SJCRH30 (cell line): ENCODE results near the gene NOL9. TPM values are rescaled to one million over a fixed set of nuclear protein-coding genes. Genes with fewer than 3 reads are reported as not detected.
A peak's percentile ranks its signal among the peaks of the same experiment; 100 is the strongest.
"Not testable (repeated sequence)": the region's sequence is repeated elsewhere in the genome, so short reads cannot be mapped to it uniquely, and the experiment has no call there.

Experiments used
- DNase-seq, 2 experiments: peaks; one replicate each; pipeline ENCODE4 v3.0.0-alpha.2; 2015 to 2020
- H3K27ac ChIP-seq: fragments of 250-450 bp; sonication (Bioruptor Pico); 2 replicates; pipeline ENCODE4 v1.5.1; 2020; ENCODE audit warnings: mild to moderate bottlenecking, moderate library complexity
- H3K27me3 ChIP-seq: fragments of 250-450 bp; sonication (Bioruptor Pico); 2 replicates; pipeline ENCODE4 v1.5.1; 2020; ENCODE audit warnings: mild to moderate bottlenecking, moderate library complexity
- H3K36me3 ChIP-seq: fragments of 250-450 bp; sonication (Bioruptor Pico); 2 replicates; pipeline ENCODE4 v1.5.1; 2020; ENCODE audit warnings: mild to moderate bottlenecking, moderate library complexity
- H3K4me1 ChIP-seq: fragments of 250-450 bp; sonication (Bioruptor Pico); 2 replicates; pipeline ENCODE4 v1.5.1; 2020; ENCODE audit warnings: mild to moderate bottlenecking, moderate library complexity
- H3K4me3 ChIP-seq: fragments of 250-450 bp; sonication (Bioruptor Pico); 2 replicates; pipeline ENCODE4 v1.5.1; 2020; ENCODE audit warnings: mild to moderate bottlenecking, moderate library complexity
- H3K9me3 ChIP-seq: fragments of 250-450 bp; sonication (Bioruptor Pico); replicated peaks from 2 replicates; pipeline ENCODE4 v1.5.1; 2020; ENCODE audit warnings: mild to moderate bottlenecking, moderate library complexity
- total RNA-seq: library from RNA; depleted of rRNA; stranded (reverse); fragments of >200 nt; shearing (Covaris generic); gene quantifications from 2 replicates; pipeline ENCODE4 v1.2.3, GENCODE V29; 2014

Gene NOL9
- total RNA-seq, 1 experiment from 2014 or later, result 63.5 TPM

- H3K27me3 ChIP-seq, result no peaks in the 10 kb centered on the region
- DNase-seq, result no peak
- H3K4me3 ChIP-seq, result no peak overlapping the region
- H3K9me3 ChIP-seq, result no peaks in the 10 kb centered on the region
- peaks cover 9% of the 10 kb centered on the region for H3K4me1 ChIP-seq
- no peak overlapping the region for H3K27ac ChIP-seq
- H3K36me3 ChIP-seq, result no peaks in the 10 kb centered on the region
These were observed 15.8 kb upstream of the NOL9 start for GRCh38 chr1:6570100-6570499.

DNA sequence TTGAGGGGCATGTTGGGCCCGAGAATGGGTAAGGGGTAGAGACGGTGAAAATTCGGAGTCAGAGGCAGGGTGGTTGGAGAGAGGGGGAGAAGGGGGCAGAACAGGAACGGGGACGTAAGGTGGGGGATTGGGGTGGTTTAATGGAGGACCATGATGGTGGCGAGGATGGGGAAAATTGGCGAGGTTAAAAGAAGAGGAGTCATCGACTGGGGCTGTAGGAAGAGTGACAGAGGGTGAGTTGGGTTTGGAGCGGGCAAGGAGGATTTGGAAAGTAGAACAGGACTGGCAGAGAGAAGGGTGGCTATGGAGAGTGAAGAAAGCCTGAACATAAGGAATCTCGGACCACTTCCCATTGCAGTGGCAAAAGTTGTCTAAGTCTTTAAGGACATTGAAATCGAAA lies 14.7 kb upstream of the NOL9 start:
- Histone ChIP-seq H3K27me3 (no peaks in the 10 kb centered on the region), H3K36me3 (no peaks in the 10 kb centered on the region), H3K4me1 (peaks cover 3% of the 10 kb centered on the region), H3K4me3 (no peak overlapping the region), H3K27ac (no peak overlapping the region), H3K9me3 (no peaks in the 10 kb centered on the region)
- no peak for DNase-seq

DNA sequence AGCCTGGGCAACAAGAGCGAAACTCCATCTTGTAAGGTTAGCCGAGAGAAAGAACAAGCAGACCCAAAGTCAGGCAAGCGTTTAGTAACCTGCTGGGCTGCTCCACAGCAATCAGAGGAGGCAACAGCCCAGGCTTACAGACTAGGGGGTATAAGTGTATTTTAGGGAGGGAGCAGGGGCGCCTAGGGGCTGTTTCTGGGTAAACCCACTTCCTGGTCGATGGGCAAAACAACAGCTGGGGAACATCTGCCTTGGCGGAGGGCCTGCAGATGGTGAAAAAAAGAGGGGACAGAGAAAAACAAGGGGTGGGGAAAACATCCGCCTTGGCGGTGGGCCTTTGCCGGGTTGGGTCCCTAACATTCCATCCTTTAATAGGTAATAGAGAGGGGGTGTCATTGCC lies 6.0 kb upstream of the NOL9 start:
- H3K27ac ChIP-seq, result no peak overlapping the region
- no peaks in the 10 kb centered on the region for H3K36me3 ChIP-seq
- peaks cover 8% of the 10 kb centered on the region for H3K4me1 ChIP-seq
- no peaks in the 10 kb centered on the region for H3K27me3 ChIP-seq
- H3K4me3 ChIP-seq, result no peak overlapping the region
- no peak for DNase-seq
- peaks cover 22% of the 10 kb centered on the region for H3K9me3 ChIP-seq

DNA sequence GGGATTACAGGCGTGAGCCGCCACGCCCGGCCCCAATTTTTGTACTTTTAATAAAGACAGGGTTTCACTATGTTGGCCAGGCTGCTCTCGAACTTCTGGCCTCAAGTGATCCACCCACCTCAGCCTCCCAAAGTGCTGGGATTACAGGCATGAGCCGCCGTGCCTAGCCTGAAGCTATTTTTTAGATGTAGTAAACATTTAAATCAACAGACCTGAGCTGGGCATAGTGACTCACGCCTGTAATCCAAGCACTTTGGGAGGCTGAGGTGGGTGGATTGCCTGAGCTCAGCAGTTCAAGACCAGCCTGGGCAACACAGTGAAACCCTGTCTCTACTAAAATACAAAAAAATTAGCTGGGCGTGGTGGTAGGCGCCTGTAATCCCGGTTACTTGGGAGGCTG lies 4.8 kb upstream of the NOL9 start:
- not testable (repeated sequence) for H3K27ac ChIP-seq, DNase-seq, H3K36me3 ChIP-seq, H3K4me3 ChIP-seq, H3K27me3 ChIP-seq
- H3K9me3 ChIP-seq, result peaks cover 22% of the 10 kb centered on the region
- peaks cover 14% of the 10 kb centered on the region for H3K4me1 ChIP-seq

- Histone ChIP-seq H3K4me3 (no peak overlapping the region), H3K4me1 (peaks cover 18% of the 10 kb centered on the region), H3K27me3 (no peaks in the 10 kb centered on the region), H3K9me3 (peaks cover 21% of the 10 kb centered on the region), H3K36me3 (no peaks in the 10 kb centered on the region; the same call in 1 of the 2 replicates), H3K27ac (no peak overlapping the region)
- DNase-seq, result no peak
These were observed 3.3 kb upstream of the NOL9 start for GRCh38 chr1:6557597-6557996.

- Histone ChIP-seq H3K27me3 (no peaks in the 10 kb centered on the region), H3K36me3 (peaks cover 9% of the 10 kb centered on the region), H3K27ac (peak within 1 kb of the TSS; percentile 54), H3K4me3 (peak within 1 kb of the TSS; percentile 97), H3K9me3 (0 out of 2 replicates have a peak, but pooled peaks cover 1% of the 10 kb centered on the region), H3K4me1 (peaks cover 14% of the 10 kb centered on the region; the same call in 1 of the 2 replicates)
- peak; percentile 63 to 66 for DNase-seq
These were observed 830 bp upstream of the NOL9 start, which contains the start of gene TAS1R1 for GRCh38 chr1:6554907-6555778. TSS of gene TAS1R1 (plus strand) at chr1:6555307. CDS start at chr1:6555374, 67 bp downstream.

GRCh38 chr1:6547301-6547700 lies 7.0 kb downstream of the NOL9 start:
- no peaks in the 10 kb centered on the region for H3K27me3 ChIP-seq
- no peak for DNase-seq
- no peak overlapping the region for H3K27ac ChIP-seq
- H3K36me3 ChIP-seq, result peaks cover 68% of the 10 kb centered on the region
- no peaks in the 10 kb centered on the region for H3K9me3 ChIP-seq
- H3K4me1 ChIP-seq, result no peaks in the 10 kb centered on the region
- no peak overlapping the region for H3K4me3 ChIP-seq

GRCh38 chr1:6546326-6546725 lies 8.0 kb downstream of the NOL9 start:
- H3K27me3 ChIP-seq, result no peaks in the 10 kb centered on the region
- H3K36me3 ChIP-seq, result peaks cover 74% of the 10 kb centered on the region
- H3K27ac ChIP-seq, result no peak overlapping the region
- no peak overlapping the region for H3K4me3 ChIP-seq
- H3K4me1 ChIP-seq, result no peaks in the 10 kb centered on the region
- DNase-seq, result no peak
- no peaks in the 10 kb centered on the region for H3K9me3 ChIP-seq

DNA sequence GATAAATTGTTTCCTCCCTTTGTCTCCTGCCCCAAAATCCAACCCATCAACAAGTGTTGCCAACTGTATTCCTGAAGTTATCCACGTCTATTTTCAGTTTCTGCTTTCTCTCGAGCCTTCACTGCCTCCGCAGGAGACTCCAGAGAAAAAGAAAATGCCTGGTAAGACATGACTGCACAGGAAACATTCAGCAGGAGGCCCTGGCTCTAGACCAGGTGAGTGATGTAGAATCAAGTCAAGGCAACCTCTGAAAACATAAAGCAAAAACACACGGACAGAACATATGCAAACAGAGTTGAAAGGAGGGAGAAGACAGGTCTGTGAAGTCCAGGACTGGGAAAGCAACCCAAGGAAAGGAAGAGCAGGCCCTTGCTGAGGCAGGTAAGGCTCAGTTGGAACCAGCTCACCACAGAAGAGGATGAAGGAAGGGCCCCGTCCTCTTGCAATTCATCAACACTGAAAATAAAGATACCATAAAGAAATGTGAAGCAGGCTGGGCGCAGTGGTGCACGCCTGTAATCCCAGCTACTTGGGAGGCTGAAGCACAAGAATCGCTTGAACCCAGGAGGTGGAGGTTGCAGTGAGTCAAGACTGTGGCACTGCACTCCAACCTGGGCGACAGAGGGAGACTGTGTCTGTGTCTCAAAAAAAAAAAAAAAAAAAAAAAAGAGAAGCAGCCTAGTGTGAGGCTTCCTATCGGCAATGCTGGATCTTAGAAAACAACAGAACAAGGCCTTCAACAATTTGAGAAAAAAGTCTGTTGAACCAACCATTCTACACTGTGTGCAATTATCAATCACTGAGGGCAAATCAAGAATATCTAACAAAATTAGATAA lies 8.8 kb downstream of the NOL9 start:
- Histone ChIP-seq H3K27me3 (no peaks in the 10 kb centered on the region), H3K27ac (no peak overlapping the region), H3K4me3 (no peak overlapping the region), H3K4me1 (no peaks in the 10 kb centered on the region), H3K36me3 (peaks cover 73% of the 10 kb centered on the region), H3K9me3 (no peaks in the 10 kb centered on the region)
- DNase-seq, result no peak

GRCh38 chr1:6544831-6545230 lies 9.5 kb downstream of the NOL9 start:
- Histone ChIP-seq H3K4me1 (no peaks in the 10 kb centered on the region), H3K27ac (no peak overlapping the region), H3K36me3 (peaks cover 69% of the 10 kb centered on the region), H3K9me3 (no peaks in the 10 kb centered on the region), H3K4me3 (no peak overlapping the region), H3K27me3 (no peaks in the 10 kb centered on the region)
- no peak for DNase-seq

- Histone ChIP-seq H3K27me3 (no peaks in the 10 kb centered on the region), H3K4me3 (no peak overlapping the region), H3K27ac (no peak overlapping the region), H3K36me3 (peaks cover 46% of the 10 kb centered on the region), H3K4me1 (no peaks in the 10 kb centered on the region), H3K9me3 (no peaks in the 10 kb centered on the region)
- no peak for DNase-seq
These were observed 15.4 kb downstream of the NOL9 start for GRCh38 chr1:6538956-6539355.

DNA sequence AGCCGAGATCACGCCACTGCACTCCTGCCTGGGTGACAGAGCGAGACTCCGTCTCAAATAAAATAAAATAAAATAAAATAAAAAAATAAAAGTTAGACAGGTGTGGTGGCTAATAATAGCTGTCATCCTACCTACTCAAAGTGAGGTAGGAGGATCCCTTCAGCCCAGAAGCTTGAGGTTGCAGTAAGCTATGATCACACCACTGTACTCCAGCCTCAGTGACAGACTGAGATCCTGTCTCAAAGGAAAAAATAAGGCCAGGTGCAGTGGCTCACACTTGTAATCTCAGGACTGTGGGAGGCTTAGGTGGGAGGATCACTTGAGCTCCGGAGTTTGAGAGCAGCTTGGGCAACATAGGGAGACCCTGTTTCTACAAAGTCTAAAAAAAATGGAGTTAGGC lies 18.0 kb downstream of the NOL9 start:
- Histone ChIP-seq H3K4me1 (no peaks in the 10 kb centered on the region), H3K27me3 (no peaks in the 10 kb centered on the region), H3K4me3 (no peak overlapping the region), H3K36me3 (peaks cover 57% of the 10 kb centered on the region), H3K27ac (no peak overlapping the region), H3K9me3 (no peaks in the 10 kb centered on the region)
- DNase-seq, result no peak

- no peak overlapping the region for H3K27ac ChIP-seq
- no peak overlapping the region for H3K4me3 ChIP-seq
- no peaks in the 10 kb centered on the region for H3K9me3 ChIP-seq
- H3K27me3 ChIP-seq, result no peaks in the 10 kb centered on the region
- no peak for DNase-seq
- no peaks in the 10 kb centered on the region for H3K4me1 ChIP-seq
- peaks cover 60% of the 10 kb centered on the region for H3K36me3 ChIP-seq
These were observed 19.1 kb downstream of the NOL9 start for GRCh38 chr1:6535214-6535613.

- Histone ChIP-seq H3K4me1 (no peaks in the 10 kb centered on the region), H3K4me3 (no peak overlapping the region), H3K9me3 (no peaks in the 10 kb centered on the region), H3K36me3 (peaks cover 67% of the 10 kb centered on the region), H3K27me3 (no peaks in the 10 kb centered on the region), H3K27ac (no peak overlapping the region)
- DNase-seq, result no peak
These were observed 20.0 kb downstream of the NOL9 start for GRCh38 chr1:6534248-6534822.

GRCh38 chr1:6531996-6532395 lies 22.3 kb downstream of the NOL9 start:
- Histone ChIP-seq H3K27me3 (no peaks in the 10 kb centered on the region), H3K4me1 (no peaks in the 10 kb centered on the region), H3K9me3 (no peaks in the 10 kb centered on the region), H3K36me3 (peaks cover 74% of the 10 kb centered on the region), H3K4me3 (no peak overlapping the region), H3K27ac (no peak overlapping the region)
- no peak for DNase-seq
